Measurements from ENCODE around the gene CCDC66.

DNA sequence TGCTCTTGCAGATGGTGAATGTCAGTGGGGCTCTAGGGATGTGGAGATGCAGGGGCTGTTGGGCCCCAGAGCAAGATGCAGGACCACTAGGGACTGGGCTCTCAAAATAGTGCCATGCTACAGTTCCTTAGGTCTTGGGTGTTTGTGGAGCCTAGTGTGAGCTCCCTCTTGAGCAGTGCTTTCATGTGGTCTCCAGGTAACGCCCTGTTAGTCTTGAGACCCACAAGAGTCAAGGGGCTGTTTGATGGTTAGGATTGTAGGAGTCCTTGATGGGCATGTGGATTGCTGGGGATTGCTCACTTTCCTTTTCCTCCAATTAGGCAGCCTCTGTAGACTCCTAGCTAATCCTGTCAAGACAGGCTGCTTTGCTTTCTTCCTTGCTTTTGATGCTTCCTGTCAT lies 56.0 kb downstream of the CCDC66 start:
- TF ChIP-seq CTCF (IDR thresholded peaks at IDR 0.05) (no peak), POLR2AphosphoS5 (IDR thresholded peaks at IDR 0.05) (no peak)

All from upper lobe of left lung (tissue), 4 donors.